ENCODE measurements around the gene SLC25A53. TPM values are rescaled to one million over a fixed set of nuclear protein-coding genes. Genes with fewer than 3 reads are reported as not detected.

The SLC25A53 gene
- total RNA-seq, 5 donors from 2014 or later (not counting 1 experiment from before 2014, with no cell fraction given): 10.1 to 20.2 (median 16.2) TPM

DNA sequence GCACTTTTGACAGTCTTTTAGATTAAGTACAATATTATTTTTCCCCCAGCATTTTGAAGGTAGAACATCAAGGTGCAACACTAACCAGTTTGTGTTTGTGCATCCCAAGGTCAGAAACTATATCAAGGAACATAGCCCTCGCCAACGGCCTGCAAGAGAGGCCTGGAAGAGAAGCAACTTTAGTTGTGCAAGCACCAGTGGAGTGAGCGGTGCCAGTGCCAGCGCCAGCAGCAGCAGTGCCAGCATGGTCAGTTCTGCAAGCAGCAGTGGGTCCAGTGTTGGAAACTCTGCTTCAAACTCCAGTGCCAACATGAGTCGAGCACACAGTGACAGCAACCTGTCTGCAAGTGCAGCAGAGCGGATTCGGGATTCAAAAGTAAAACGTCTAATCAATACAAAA lies 31.1 kb upstream of the SLC25A53 start:
- Mint-ChIP-seq H3K4me3 (no peak overlapping the region), H3K9me3 (no peaks in the 10 kb centered on the region), H3K27me3 (peaks cover 0 to 11% of the 10 kb centered on the region in 2 donors), H3K27ac (no peak overlapping the region), H3K4me1 (peaks cover 0 to 6% (median 0%) of the 10 kb centered on the region in 3 donors), H3K36me3 (peaks cover 29% of the 10 kb centered on the region)
- no peak overlapping the region for H3K27ac ChIP-seq (ENCODE audit: low read length)
- H3K27me3 ChIP-seq (replicated peaks in 1 of 2; ENCODE audit: control insufficient read depth in 2 of 2, extremely low read depth in 1 of 2, insufficient read depth in 2 of 2, low read length in 1 of 2): no peaks in the 10 kb centered on the region
- ATAC-seq (replicated peaks in 1 of 4): no peak
- WGBS (ENCODE audit: insufficient coverage): 100% methylated on average over 4 of the region's 8 CpGs
- no peaks in the 10 kb centered on the region for H3K4me1 ChIP-seq (ENCODE audit: control insufficient read depth in 1 of 2, extremely low read depth in 1 of 2, insufficient read depth in 2 of 2, low read length in 2 of 2)
- no peak for DNase-seq
- peaks cover 0 to 35% of the 10 kb centered on the region in 2 donors for H3K36me3 ChIP-seq (ENCODE audit: control insufficient read depth in 2 of 2, extremely low read depth in 1 of 2, insufficient read depth in 1 of 2, low read length in 1 of 2)
- H3K9me3 ChIP-seq: no peaks in the 10 kb centered on the region
- POLR2A ChIA-PET: no interaction called here
- CTCF ChIA-PET: no interaction called here
- H3K4me3 ChIP-seq (ENCODE audit: control insufficient read depth in 1 of 2, extremely low read depth in 1 of 2, low read length in 1 of 2): no peak overlapping the region

DNA sequence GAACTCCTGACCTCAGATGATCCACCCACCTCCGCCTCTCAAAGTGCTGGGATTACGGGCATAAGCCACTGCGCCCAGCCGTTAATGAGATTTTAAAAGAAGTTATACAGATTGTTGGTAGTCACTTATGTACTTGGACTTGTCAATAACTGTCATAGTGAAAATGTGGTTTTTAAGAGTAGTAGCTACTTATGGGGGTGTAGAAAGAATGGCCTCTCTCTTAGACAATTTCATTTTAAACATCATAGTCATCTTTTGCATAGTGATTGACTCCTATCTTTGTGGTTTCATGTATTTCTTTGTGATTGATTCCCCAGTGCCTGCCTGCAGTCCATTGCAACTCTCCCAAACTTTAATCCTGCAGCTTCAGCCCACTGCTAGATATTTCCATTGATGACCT lies 26.9 kb upstream of the SLC25A53 start:
- Mint-ChIP-seq H3K27ac (no peak overlapping the region), H3K27me3 (peaks cover 0 to 21% of the 10 kb centered on the region in 2 donors), H3K36me3 (peaks cover 25% of the 10 kb centered on the region), H3K4me1 (peaks cover 0 to 23% (median 7%) of the 10 kb centered on the region in 3 donors), H3K9me3 (no peaks in the 10 kb centered on the region), H3K4me3 (no peak overlapping the region)
- no CpG with 5 or more reads among the region's 4 CpGs for WGBS (ENCODE audit: insufficient coverage)
- H3K27ac ChIP-seq (ENCODE audit: low read length): no peak overlapping the region
- no peaks in the 10 kb centered on the region for H3K4me1 ChIP-seq (ENCODE audit: control insufficient read depth in 1 of 2, extremely low read depth in 1 of 2, insufficient read depth in 2 of 2, low read length in 2 of 2)
- ATAC-seq (replicated peaks in 1 of 4) (no peak), DNase-seq (no peak)
- no peaks in the 10 kb centered on the region for H3K9me3 ChIP-seq
- no peak overlapping the region for H3K4me3 ChIP-seq (ENCODE audit: control insufficient read depth in 1 of 2, extremely low read depth in 1 of 2, low read length in 1 of 2)
- peaks cover 0 to 13% of the 10 kb centered on the region in 2 donors for H3K36me3 ChIP-seq (ENCODE audit: control insufficient read depth in 2 of 2, extremely low read depth in 1 of 2, insufficient read depth in 1 of 2, low read length in 1 of 2)
- no peaks in the 10 kb centered on the region for H3K27me3 ChIP-seq (replicated peaks in 1 of 2; ENCODE audit: control insufficient read depth in 2 of 2, extremely low read depth in 1 of 2, insufficient read depth in 2 of 2, low read length in 1 of 2)
- ChIA-PET POLR2A (no interaction called here), CTCF (no interaction called here)

DNA sequence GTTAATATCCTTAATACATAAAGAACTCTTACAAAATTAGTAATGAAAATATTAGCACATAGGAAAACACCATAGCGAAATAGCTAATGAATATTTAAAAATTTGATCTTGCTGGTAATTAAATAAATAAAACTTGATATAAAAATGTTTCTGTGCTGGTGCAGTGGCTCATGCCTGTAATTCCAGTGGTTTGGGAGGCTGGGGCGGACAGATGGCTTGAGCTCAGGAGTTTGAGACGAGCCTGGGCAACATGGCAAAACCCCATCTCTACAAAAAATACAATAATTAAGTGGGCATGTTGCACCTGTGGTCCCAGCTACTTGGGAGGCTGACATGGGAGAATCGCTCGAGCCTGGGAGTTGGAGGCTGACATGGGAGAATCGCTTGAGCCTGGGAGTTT lies 17.0 kb upstream of the SLC25A53 start:
- Mint-ChIP-seq H3K4me1 (peaks cover 20 to 36% (median 21%) of the 10 kb centered on the region in 3 donors), H3K27me3 (peaks cover 0 to 14% of the 10 kb centered on the region in 2 donors), H3K36me3 (peaks cover 17% of the 10 kb centered on the region), H3K27ac (no peak overlapping the region), H3K9me3 (no peaks in the 10 kb centered on the region), H3K4me3 (no peak overlapping the region)
- Histone ChIP-seq H3K9me3 (no peaks in the 10 kb centered on the region), H3K27me3 (replicated peaks in 1 of 2; ENCODE audit: control insufficient read depth in 2 of 2, extremely low read depth in 1 of 2, insufficient read depth in 2 of 2, low read length in 1 of 2) (no peaks in the 10 kb centered on the region), H3K36me3 (ENCODE audit: control insufficient read depth in 2 of 2, extremely low read depth in 1 of 2, insufficient read depth in 1 of 2, low read length in 1 of 2) (no peaks in the 10 kb centered on the region), H3K27ac (ENCODE audit: low read length) (no peak overlapping the region), H3K4me3 (ENCODE audit: control insufficient read depth in 1 of 2, extremely low read depth in 1 of 2, low read length in 1 of 2) (no peak overlapping the region), H3K4me1 (ENCODE audit: control insufficient read depth in 1 of 2, extremely low read depth in 1 of 2, insufficient read depth in 2 of 2, low read length in 2 of 2) (no peaks in the 10 kb centered on the region)
- no CpG with 5 or more reads among the region's 6 CpGs for whole genome bisulfite sequencing (ENCODE audit: insufficient coverage)
- DNase-seq (no peak), ATAC-seq (replicated peaks in 1 of 4) (no peak)
- POLR2A ChIA-PET: no interaction called here
- CTCF ChIA-PET: interaction anchor here in 1 of 2 donors (0.6 to 1.3 kb wide), 2 partner anchors 22 to 38 kb away, joined by 4 read pairs; no protein-coding TSS in a partner anchor

GRCh38 chrX:104172788-104173187 lies 16.0 kb upstream of the SLC25A53 start:
- CTCF ChIA-PET: no interaction called here
- H3K9me3 ChIP-seq: no peaks in the 10 kb centered on the region
- DNase-seq (no peak), ATAC-seq (replicated peaks in 1 of 4) (no peak)
- peaks cover 0 to 14% of the 10 kb centered on the region in 2 donors for H3K27me3 Mint-ChIP-seq
- H3K36me3 ChIP-seq (ENCODE audit: control insufficient read depth in 2 of 2, extremely low read depth in 1 of 2, insufficient read depth in 1 of 2, low read length in 1 of 2): no peaks in the 10 kb centered on the region
- no peak overlapping the region for H3K4me3 ChIP-seq (ENCODE audit: control insufficient read depth in 1 of 2, extremely low read depth in 1 of 2, low read length in 1 of 2)
- no peak overlapping the region for H3K27ac Mint-ChIP-seq
- no peak overlapping the region for H3K27ac ChIP-seq (ENCODE audit: low read length)
- H3K27me3 ChIP-seq (replicated peaks in 1 of 2; ENCODE audit: control insufficient read depth in 2 of 2, extremely low read depth in 1 of 2, insufficient read depth in 2 of 2, low read length in 1 of 2): no peaks in the 10 kb centered on the region
- no CpG with 5 or more reads among the region's 2 CpGs for WGBS (ENCODE audit: insufficient coverage)
- H3K4me3 Mint-ChIP-seq: no peak overlapping the region
- peaks cover 26 to 41% (median 32%) of the 10 kb centered on the region in 3 donors for H3K4me1 Mint-ChIP-seq
- POLR2A ChIA-PET: no interaction called here
- H3K9me3 Mint-ChIP-seq: no peaks in the 10 kb centered on the region
- H3K36me3 Mint-ChIP-seq: peaks cover 12% of the 10 kb centered on the region
- peaks cover 0 to 3% of the 10 kb centered on the region in 2 experiments for H3K4me1 ChIP-seq (ENCODE audit: control insufficient read depth in 1 of 2, extremely low read depth in 1 of 2, insufficient read depth in 2 of 2, low read length in 2 of 2)

GRCh38 chrX:104172121-104172520 lies 15.3 kb upstream of the SLC25A53 start:
- Mint-ChIP-seq H3K36me3 (peaks cover 9% of the 10 kb centered on the region), H3K9me3 (no peaks in the 10 kb centered on the region), H3K27ac (no peak overlapping the region), H3K27me3 (peaks cover 0 to 13% of the 10 kb centered on the region in 2 donors), H3K4me3 (no peak overlapping the region), H3K4me1 (peaks cover 31 to 46% (median 37%) of the 10 kb centered on the region in 3 donors)
- Histone ChIP-seq H3K36me3 (ENCODE audit: control insufficient read depth in 2 of 2, extremely low read depth in 1 of 2, insufficient read depth in 1 of 2, low read length in 1 of 2) (no peaks in the 10 kb centered on the region), H3K4me1 (ENCODE audit: control insufficient read depth in 1 of 2, extremely low read depth in 1 of 2, insufficient read depth in 2 of 2, low read length in 2 of 2) (peaks cover 3 to 4% of the 10 kb centered on the region in 2 experiments), H3K27me3 (replicated peaks in 1 of 2; ENCODE audit: control insufficient read depth in 2 of 2, extremely low read depth in 1 of 2, insufficient read depth in 2 of 2, low read length in 1 of 2) (no peaks in the 10 kb centered on the region), H3K4me3 (ENCODE audit: control insufficient read depth in 1 of 2, extremely low read depth in 1 of 2, low read length in 1 of 2) (no peak overlapping the region), H3K9me3 (no peaks in the 10 kb centered on the region), H3K27ac (ENCODE audit: low read length) (no peak overlapping the region)
- no peak for ATAC-seq (replicated peaks in 1 of 4)
- no peak for DNase-seq
- WGBS (ENCODE audit: insufficient coverage): no CpG with 5 or more reads among the region's 6 CpGs
- CTCF ChIA-PET: no interaction called here
- POLR2A ChIA-PET: no interaction called here

- no peak overlapping the region for H3K4me3 ChIP-seq (ENCODE audit: control insufficient read depth in 1 of 2, extremely low read depth in 1 of 2, low read length in 1 of 2)
- Mint-ChIP-seq H3K4me3 (peak overlapping the region; percentile 69 to 83 (median 79)), H3K27ac (no peak overlapping the region), H3K36me3 (peaks cover 2% of the 10 kb centered on the region), H3K27me3 (peaks cover 0 to 17% of the 10 kb centered on the region in 2 donors), H3K4me1 (peaks cover 33 to 46% (median 40%) of the 10 kb centered on the region in 3 donors), H3K9me3 (no peaks in the 10 kb centered on the region)
- ChIA-PET POLR2A (interaction anchor here in 1 of 2 donors (1.2 kb wide), 1 partner anchor 11 kb away, joined by 6 read pairs; the partner anchor contains the start of gene SLC25A53), CTCF (interaction anchor here (0.7 to 1.3 kb wide), 2 partner anchors 11 to 49 kb away, joined by 3 to 8 read pairs; partner anchors contain the start of gene SLC25A53 (in 1 of the 2))
- H3K27ac ChIP-seq (ENCODE audit: low read length): no peak overlapping the region
- peaks cover 4 to 9% of the 10 kb centered on the region in 2 experiments for H3K4me1 ChIP-seq (ENCODE audit: control insufficient read depth in 1 of 2, extremely low read depth in 1 of 2, insufficient read depth in 2 of 2, low read length in 2 of 2)
- no peak for ATAC-seq (replicated peaks in 1 of 4)
- no peaks in the 10 kb centered on the region for H3K9me3 ChIP-seq
- no peaks in the 10 kb centered on the region for H3K27me3 ChIP-seq (replicated peaks in 1 of 2; ENCODE audit: control insufficient read depth in 2 of 2, extremely low read depth in 1 of 2, insufficient read depth in 2 of 2, low read length in 1 of 2)
- WGBS (ENCODE audit: insufficient coverage): no CpG with 5 or more reads among the region's 1 CpG
- no peak for DNase-seq
- no peaks in the 10 kb centered on the region for H3K36me3 ChIP-seq (ENCODE audit: control insufficient read depth in 2 of 2, extremely low read depth in 1 of 2, insufficient read depth in 1 of 2, low read length in 1 of 2)
Measured at GRCh38 chrX:104168127-104168526, 11.3 kb upstream of the SLC25A53 start.
